ENCODE data around the gene RLF. TPM values are rescaled to one million over a fixed set of nuclear protein-coding genes. Genes with fewer than 3 reads are reported as not detected.

RLF gene
- total RNA-seq = 83.7 TPM

GRCh38 chr1:40161125-40161887, at the start of gene RLF:
Gene RLF, plus strand, starts transcription at chr1:40161387. Its CDS starts 13 bp downstream, at chr1:40161400.

GRCh38 chr1:40247655-40248054, 86.5 kb downstream of the RLF start, which contains the start of gene TMCO2:
Gene TMCO2, plus strand, starts transcription at chr1:40247937. Its CDS starts 57 bp downstream, at chr1:40247994.

DNA sequence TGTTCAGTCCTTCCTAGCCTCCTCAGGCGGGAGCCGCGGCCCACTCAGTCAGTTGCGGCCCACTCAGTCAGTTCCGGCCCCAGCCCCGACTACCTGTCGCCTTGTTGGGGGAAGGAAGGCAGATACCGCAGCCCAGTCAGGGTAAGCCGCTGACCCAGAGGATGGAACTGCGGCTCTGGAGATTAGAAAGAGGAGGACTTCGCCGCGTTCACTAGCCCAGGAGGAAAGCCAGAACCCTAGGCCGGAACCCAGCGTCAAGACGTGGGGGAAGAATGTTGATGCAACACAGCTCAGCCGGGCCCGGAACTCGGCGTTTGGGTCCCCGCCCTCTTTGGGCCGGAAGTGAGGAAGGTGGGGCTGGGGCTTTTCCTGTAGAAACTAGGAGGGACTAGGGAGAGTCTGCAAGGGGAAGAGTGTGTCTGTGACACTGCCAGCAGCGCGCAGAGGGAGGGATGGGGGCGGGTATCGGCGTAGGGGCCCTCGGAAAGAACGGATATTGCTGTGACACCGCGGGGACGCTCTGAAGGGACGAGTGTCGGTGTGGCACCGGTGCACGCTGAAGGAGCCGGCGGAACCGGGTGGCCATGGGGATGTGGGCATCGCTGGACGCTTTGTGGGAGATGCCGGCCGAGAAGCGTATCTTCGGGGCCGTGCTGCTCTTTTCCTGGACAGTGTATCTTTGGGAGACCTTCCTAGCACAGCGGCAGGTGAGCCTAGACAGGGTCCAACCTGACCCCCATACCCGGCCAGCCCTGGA, 96.7 kb downstream of the RLF start, which contains the start of gene ZMPSTE24:
TSS of gene ZMPSTE24 (plus strand) at position 549 of the 757 bp plus-strand sequence. CDS start at position 585, 36 bp downstream.

Small RNA genes within 50 kb of the gene (small RNA-seq; reads per million reads assigned to genes)
- not detected for gene RNU6-1237P

Other genes with a start within 250 kb of the RLF start
- gene MFSD2A, start 206.2 kb upstream of the RLF start, total RNA-seq = 26.8 TPM
- 113 TPM for gene CAP1, start 120.7 kb upstream of the RLF start, total RNA-seq
- gene PPT1, start 64.1 kb upstream of the RLF start, total RNA-seq = 65.5 TPM
- gene TMCO2, start 86.5 kb downstream of the RLF start, total RNA-seq = not detected
- gene ZMPSTE24, start 96.8 kb downstream of the RLF start, total RNA-seq = 51.4 TPM
- gene COL9A2, start 155.9 kb downstream of the RLF start, total RNA-seq = 7.2 TPM
- 46.8 TPM for gene SMAP2, start 212.3 kb downstream of the RLF start, total RNA-seq

Data from diencephalon (tissue), 1 donor.